Adrenal gland (tissue), 12 donors: ENCODE measurements around the gene GNAQ. TPM values are rescaled to one million over a fixed set of nuclear protein-coding genes. Genes with fewer than 3 reads are reported as not detected.

Experiments
- DNase-seq, 7 donors: peaks; one replicate each; pipeline ENCODE4 v3.0.0-alpha.2; 2019 to 2020
- H3K27ac ChIP-seq, 5 donors: fragments of 200-600 bp; sonication (generic) in 4 of 5; 1 replicate in 3 of 5; 2 replicates in 2 of 5; pipeline versions ENCODE4 v1.5.1 to v1.8.0; 2016 to 2020; ENCODE audit warnings: mild to moderate bottlenecking in 1 of 5
- H3K27me3 ChIP-seq: fragments of 200-600 bp; 2 replicates; pipeline ENCODE4 v1.8.0; 2021
- H3K36me3 ChIP-seq, 2 donors: fragments of 200-600 bp; replicated peaks in 1 of 2; 1 replicate in 1 of 2; 2 replicates in 1 of 2; pipeline versions ENCODE4 v1.5.1 to v1.8.0; 2018 to 2022
- H3K4me1 ChIP-seq, 2 donors: fragments of 200-600 bp; replicated peaks in 1 of 2; 1 replicate in 1 of 2; 2 replicates in 1 of 2; pipeline versions ENCODE4 v1.5.1 to v1.8.0; 2018 to 2021
- H3K4me3 ChIP-seq, 4 donors: fragments of 200-600 bp; sonication (generic) in 3 of 4; one replicate each; pipeline ENCODE4 v1.5.1; 2016 to 2018
- H3K9me3 ChIP-seq, 3 donors: fragments of 200-600 bp; sonication (generic) in 1 of 3; replicated peaks in 1 of 3; 1 replicate in 2 of 3; 2 replicates in 1 of 3; pipeline versions ENCODE4 v1.5.1 to v1.8.0; 2016 to 2021
- CTCF ChIP-seq, 6 experiments: fragments of 450-650 bp in 4 of 6; fragments of 200-600 bp in 2 of 6; sonication (generic) in 1 of 6; IDR thresholded peaks; 1 replicate in 5 of 6; 2 replicates in 1 of 6; pipeline versions ENCODE4 v1.5.1 to v1.8.0; 2016 to 2021; ENCODE audit warnings: antibody characterized with exemption in 6 of 6, mild to moderate bottlenecking in 2 of 6, moderate library complexity in 1 of 6
- POLR2A ChIP-seq, 2 donors: fragments of 450-650 bp; IDR thresholded peaks; one replicate each; pipeline ENCODE4 v1.6.1; 2017; ENCODE audit warnings: antibody characterized with exemption in 2 of 2, mild to moderate bottlenecking in 2 of 2, moderate library complexity in 1 of 2
- WGBS, 4 donors: extraction: QIAGEN DNeasy Blood & Tissue Kit in 2 of 4; methylation state at CpG; one replicate each; pipeline versions ENCODE4 v1.1.5 to v1.1.7; 2013 to 2017; 5-methylcytosine and 5-hydroxymethylcytosine counted together
- intact Hi-C, 2 donors: fragments of 100-400 bp; cut with DNase I; formaldehyde crosslinking; loops; one replicate each; pipeline versions ENCODE4 v1.14.1 to v1.15.0; 2022 to 2023
- polyA plus RNA-seq, 3 donors: library from polyadenylated mRNA; stranded (reverse); fragments of 200-250 nt in 2 of 3; fragments of 350-450 nt in 1 of 3; fragmentation: Illumina TruSeq in 1 of 3; extraction: RNeasy Lipid Tissue Mini Kit (QIAGEN cat#74804) in 1 of 3; gene quantifications; one replicate each; pipeline ENCODE4 v1.2.3, GENCODE V29; 2013 to 2014
- total RNA-seq, 9 donors: library from RNA; depleted of rRNA in 4 of 9; stranded (reverse); fragments of >200 nt in 4 of 9; fragments of 120-200 nt in 1 of 9; fragmentation: NEBNext Ultra II Directional in 1 of 9; extraction: Animal tissue kit (Norgen Biotek cat#: 25700) in 1 of 9; gene quantifications; one replicate each; pipeline versions ENCODE4 v1.1.0 to v1.2.4, GENCODE V29; 2013 to 2023
- donor health status: healthy with polysubstance abuse.
- donor health status: Bipolar disorder and iron deficiency.
- donor health status: DM: yes; HTN: yes; CAD: no.
- donor health status: DM: no; HTN: no; CAD: no.
- donor health status: DM: no; HTN: no; CAD: no.
- donor health status: DM: yes; HTN: yes; CAD: no.

GNAQ gene
- total and polyA plus RNA-seq, 12 donors: 15.8 to 71.7 (median 45.1) TPM

- no peak overlapping the region for H3K27ac ChIP-seq
- H3K4me3 ChIP-seq: no peak overlapping the region
- no peaks in the 10 kb centered on the region for H3K27me3 ChIP-seq
- intact Hi-C loops: no loop called here
- TF ChIP-seq CTCF (IDR thresholded peaks at IDR 0.05) (no peak), POLR2A (IDR thresholded peaks at IDR 0.05) (no peak)
- peaks cover 0 to 5% of the 10 kb centered on the region in 2 donors for H3K4me1 ChIP-seq
- DNase-seq: no peak
- H3K9me3 ChIP-seq: no peaks in the 10 kb centered on the region
- WGBS, 4 donors: 93 to 100% (median 97%) methylated on average over 2 of the region's 2 CpGs
- no peaks in the 10 kb centered on the region for H3K36me3 ChIP-seq
Measured at GRCh38 chr9:77908293-77908692, 123.3 kb downstream of the GNAQ start.

DNA sequence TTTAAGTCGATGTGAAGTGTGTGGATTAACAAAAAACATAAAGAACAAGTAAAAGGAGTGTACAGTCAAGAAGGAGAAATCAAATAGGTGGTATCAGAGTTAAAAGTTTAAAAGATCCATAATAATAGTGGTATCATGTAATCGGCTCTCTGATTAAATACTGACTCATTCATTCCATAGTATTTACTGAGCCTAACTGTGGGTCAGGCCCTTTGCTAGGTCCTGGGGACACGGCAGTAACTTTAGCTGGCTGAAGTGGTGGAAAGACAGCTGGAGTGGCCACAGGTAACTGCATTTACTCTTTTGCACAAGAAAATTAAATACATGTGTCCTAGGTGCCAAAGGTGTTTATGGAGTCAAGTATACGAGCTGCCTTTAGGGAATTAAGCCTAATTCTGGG is 124.0 kb downstream of the GNAQ start:
- no peak for TF ChIP-seq CTCF (IDR thresholded peaks at IDR 0.05)
- TF ChIP-seq POLR2A (IDR thresholded peaks at IDR 0.05): no peak
- no peak overlapping the region for H3K27ac ChIP-seq
- no peak for DNase-seq
- 58 to 72% (median 62%) methylated on average over 4 of the region's 4 CpGs for WGBS, 4 donors
- H3K9me3 ChIP-seq: no peaks in the 10 kb centered on the region
- H3K4me3 ChIP-seq: no peak overlapping the region
- H3K27me3 ChIP-seq: no peaks in the 10 kb centered on the region
- intact Hi-C loops: no loop called here
- peaks cover 0 to 5% of the 10 kb centered on the region in 2 donors for H3K4me1 ChIP-seq
- no peaks in the 10 kb centered on the region for H3K36me3 ChIP-seq

GRCh38 chr9:77906991-77907390 is 124.6 kb downstream of the GNAQ start:
- no peak overlapping the region for H3K4me3 ChIP-seq
- H3K27me3 ChIP-seq: no peaks in the 10 kb centered on the region
- WGBS, 4 donors: 79 to 100% (median 93%) methylated on average over 1 of the region's 1 CpG
- H3K27ac ChIP-seq: no peak overlapping the region
- DNase-seq: no peak
- H3K9me3 ChIP-seq: no peaks in the 10 kb centered on the region
- H3K36me3 ChIP-seq: no peaks in the 10 kb centered on the region
- no peak for TF ChIP-seq POLR2A (IDR thresholded peaks at IDR 0.05)
- TF ChIP-seq CTCF (IDR thresholded peaks at IDR 0.05): no peak
- intact Hi-C loops: no loop called here
- H3K4me1 ChIP-seq: peaks cover 0 to 5% of the 10 kb centered on the region in 2 donors

GRCh38 chr9:77903666-77904285 is 127.8 kb downstream of the GNAQ start:
- 56 to 84% (median 67%) methylated on average over 1 of the region's 1 CpG for WGBS, 4 donors
- H3K9me3 ChIP-seq: no peaks in the 10 kb centered on the region
- H3K4me3 ChIP-seq: no peak overlapping the region
- H3K36me3 ChIP-seq: no peaks in the 10 kb centered on the region
- H3K4me1 ChIP-seq: peaks cover 0 to 5% of the 10 kb centered on the region in 2 donors
- no peak for DNase-seq
- H3K27me3 ChIP-seq: no peaks in the 10 kb centered on the region
- H3K27ac ChIP-seq: no peak overlapping the region
- TF ChIP-seq POLR2A (IDR thresholded peaks at IDR 0.05) (no peak), CTCF (IDR thresholded peaks at IDR 0.05) (no peak)
- intact Hi-C loops: no loop called here
